ENCODE data around the gene TECPR2. TPM values are rescaled to one million over a fixed set of nuclear protein-coding genes. Genes with fewer than 3 reads are reported as not detected.

TECPR2 gene
- total RNA-seq, 3 donors from 2014 or later (not counting 1 experiment from before 2014, with no cell fraction given) = 10.8 to 18.6 (median 15.3) TPM

GRCh38 chr14:102511538-102511937 is 148.8 kb downstream of the TECPR2 start:
- H3K27ac Mint-ChIP-seq = no peak overlapping the region
- ATAC-seq = no peak
- intact Hi-C loops (cut with micrococcal nuclease) = loop anchor here (10.0 kb wide), 1 partner anchor 147 kb away; the partner anchor contains the start of genes CINP and TECPR2

DNA sequence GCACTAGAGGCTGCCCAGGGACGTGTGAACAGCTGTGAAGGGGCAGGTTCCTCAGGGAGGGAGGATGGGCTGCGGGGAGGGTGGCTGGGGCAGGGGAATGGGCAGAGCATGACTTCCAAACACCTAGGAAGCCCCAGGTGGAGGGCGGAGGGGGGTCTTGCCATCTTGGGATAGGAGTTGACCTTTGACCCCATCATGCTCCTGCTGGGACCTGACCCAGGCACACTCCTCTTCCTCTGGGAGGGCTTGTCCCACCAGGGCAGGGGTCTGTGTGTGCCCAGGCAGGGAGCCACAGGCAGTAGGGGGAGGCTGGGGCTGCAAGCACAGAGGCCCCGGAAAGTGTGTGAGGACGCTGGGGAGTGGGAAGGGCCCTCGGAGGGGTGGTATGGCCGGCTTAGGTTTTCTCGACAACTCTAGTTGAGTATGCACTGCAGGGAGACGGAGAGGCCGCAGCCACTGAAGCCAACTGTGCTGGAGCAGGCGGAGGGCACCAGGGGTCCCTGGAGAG is 150.1 kb downstream of the TECPR2 start:
- H3K9me3 ChIP-seq (ENCODE audit: control insufficient read depth, insufficient read depth, low read length) = no peaks in the 10 kb centered on the region
- WGBS (ENCODE audit: insufficient coverage) = 90% methylated on average over 11 of the region's 11 CpGs
- no peaks in the 10 kb centered on the region for H3K36me3 ChIP-seq (ENCODE audit: control insufficient read depth, insufficient read depth, low read length)
- no peak for DNase-seq
- H3K27me3 Mint-ChIP-seq (ENCODE audit: low read depth in 2 of 2) = peaks cover 0 to 8% of the 10 kb centered on the region in 2 donors
- H3K27ac ChIP-seq (ENCODE audit: low read length) = no peak overlapping the region
- H3K36me3 Mint-ChIP-seq = no peaks in the 10 kb centered on the region
- ATAC-seq = no peak
- TF ChIP-seq, protein P1, sequence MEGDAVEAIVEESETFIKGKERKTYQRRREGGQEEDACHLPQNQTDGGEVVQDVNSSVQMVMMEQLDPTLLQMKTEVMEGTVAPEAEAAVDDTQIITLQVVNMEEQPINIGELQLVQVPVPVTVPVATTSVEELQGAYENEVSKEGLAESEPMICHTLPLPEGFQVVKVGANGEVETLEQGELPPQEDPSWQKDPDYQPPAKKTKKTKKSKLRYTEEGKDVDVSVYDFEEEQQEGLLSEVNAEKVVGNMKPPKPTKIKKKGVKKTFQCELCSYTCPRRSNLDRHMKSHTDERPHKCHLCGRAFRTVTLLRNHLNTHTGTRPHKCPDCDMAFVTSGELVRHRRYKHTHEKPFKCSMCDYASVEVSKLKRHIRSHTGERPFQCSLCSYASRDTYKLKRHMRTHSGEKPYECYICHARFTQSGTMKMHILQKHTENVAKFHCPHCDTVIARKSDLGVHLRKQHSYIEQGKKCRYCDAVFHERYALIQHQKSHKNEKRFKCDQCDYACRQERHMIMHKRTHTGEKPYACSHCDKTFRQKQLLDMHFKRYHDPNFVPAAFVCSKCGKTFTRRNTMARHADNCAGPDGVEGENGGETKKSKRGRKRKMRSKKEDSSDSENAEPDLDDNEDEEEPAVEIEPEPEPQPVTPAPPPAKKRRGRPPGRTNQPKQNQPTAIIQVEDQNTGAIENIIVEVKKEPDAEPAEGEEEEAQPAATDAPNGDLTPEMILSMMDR (IDR thresholded peaks at IDR 0.05) = no peak
- H3K27me3 ChIP-seq (ENCODE audit: control insufficient read depth, insufficient read depth, low read length) = no peaks in the 10 kb centered on the region
- H3K27ac Mint-ChIP-seq = no peak overlapping the region
- H3K9me3 Mint-ChIP-seq = peaks cover 0 to 3% of the 10 kb centered on the region in 2 donors
- no peak overlapping the region for H3K4me3 Mint-ChIP-seq
- no peak overlapping the region for H3K4me3 ChIP-seq (ENCODE audit: low read length)
- peaks cover 26% of the 10 kb centered on the region for H3K4me1 ChIP-seq (ENCODE audit: control insufficient read depth, insufficient read depth, low read length)
- intact Hi-C loops (cut with micrococcal nuclease) = loop anchor here (10.0 kb wide), 1 partner anchor 148 kb away; the partner anchor contains the start of genes CINP and TECPR2
- H3K4me1 Mint-ChIP-seq = peaks cover 4 to 20% of the 10 kb centered on the region in 2 donors

More at GRCh38 chr14:102511538-102511937, 148.8 kb downstream of the TECPR2 start:
- 96% methylated on average over 5 of the region's 5 CpGs for WGBS (ENCODE audit: insufficient coverage)
- TF ChIP-seq, protein P1 (IDR thresholded peaks at IDR 0.05) = no peak
- H3K9me3 Mint-ChIP-seq = peaks cover 0 to 3% of the 10 kb centered on the region in 2 donors
- H3K27me3 Mint-ChIP-seq (ENCODE audit: low read depth in 2 of 2) = peaks cover 0 to 4% of the 10 kb centered on the region in 2 donors
- Histone ChIP-seq H3K4me1 (ENCODE audit: control insufficient read depth, insufficient read depth, low read length) (peaks cover 24% of the 10 kb centered on the region), H3K27ac (ENCODE audit: low read length) (no peak overlapping the region), H3K4me3 (ENCODE audit: low read length) (no peak overlapping the region), H3K27me3 (ENCODE audit: control insufficient read depth, insufficient read depth, low read length) (no peaks in the 10 kb centered on the region), H3K9me3 (ENCODE audit: control insufficient read depth, insufficient read depth, low read length) (no peaks in the 10 kb centered on the region), H3K36me3 (ENCODE audit: control insufficient read depth, insufficient read depth, low read length) (no peaks in the 10 kb centered on the region)
- no peaks in the 10 kb centered on the region for H3K36me3 Mint-ChIP-seq
- H3K4me1 Mint-ChIP-seq = peaks cover 4 to 15% of the 10 kb centered on the region in 2 donors
- H3K4me3 Mint-ChIP-seq = peak overlapping the region; percentile 37
- no peak for DNase-seq

- Histone ChIP-seq H3K4me1 (ENCODE audit: control insufficient read depth, insufficient read depth, low read length) (peaks cover 20% of the 10 kb centered on the region), H3K27me3 (ENCODE audit: control insufficient read depth, insufficient read depth, low read length) (no peaks in the 10 kb centered on the region), H3K36me3 (ENCODE audit: control insufficient read depth, insufficient read depth, low read length) (no peaks in the 10 kb centered on the region), H3K9me3 (ENCODE audit: control insufficient read depth, insufficient read depth, low read length) (no peaks in the 10 kb centered on the region), H3K4me3 (ENCODE audit: low read length) (no peak overlapping the region), H3K27ac (ENCODE audit: low read length) (no peak overlapping the region)
- H3K4me1 Mint-ChIP-seq = peaks cover 4 to 20% of the 10 kb centered on the region in 2 donors
- no peak for ATAC-seq
- no peaks in the 10 kb centered on the region for H3K9me3 Mint-ChIP-seq
- TF ChIP-seq, protein P1 (IDR thresholded peaks at IDR 0.05) = no peak
- 89% methylated on average over 21 of the region's 21 CpGs for WGBS (ENCODE audit: insufficient coverage)
- DNase-seq = no peak
- no peak overlapping the region for H3K27ac Mint-ChIP-seq
- peaks cover 0 to 8% of the 10 kb centered on the region in 2 donors for H3K27me3 Mint-ChIP-seq (ENCODE audit: low read depth in 2 of 2)
- H3K4me3 Mint-ChIP-seq = no peak overlapping the region
- intact Hi-C loops (cut with micrococcal nuclease) = loop anchor here (10.0 kb wide), 1 partner anchor 149 kb away; the partner anchor contains the start of genes CINP and TECPR2
- H3K36me3 Mint-ChIP-seq = no peaks in the 10 kb centered on the region
Measured at GRCh38 chr14:102513899-102514772, 151.4 kb downstream of the TECPR2 start.

All from natural killer cell (primary cell).